ENCODE results near the gene TRAPPC11. TPM values are rescaled to one million over a fixed set of nuclear protein-coding genes. Genes with fewer than 3 reads are reported as not detected.

TRAPPC11 gene
- total and polyA plus RNA-seq, 2 of the 13 experiments (the other 11 are each of a cell fraction or from before 2014, with no cell fraction given), result 18.0 to 23.2 TPM

GRCh38 chr4:183721207-183722081, 62.4 kb downstream of the TRAPPC11 start (continued):
- TF ChIP-seq PTBP1 (IDR thresholded peaks at IDR 0.05; ENCODE audit: low read depth, low read length, poor library complexity, severe bottlenecking), result no peak
- TF ChIP-seq ZNF703 (CRISPR knock-in tag; IDR thresholded peaks at IDR 0.05; ENCODE audit: borderline replicate concordance), result no peak
- peak; percentile 65; the same call in 1 of the 2 replicates for TF ChIP-seq HMG20A (CRISPR knock-in tag; IDR thresholded peaks at IDR 0.05; ENCODE audit: borderline replicate concordance)
- TF ChIP-seq SSRP1 (CRISPR knock-in tag; IDR thresholded peaks at IDR 0.05), result no peak
- TF ChIP-seq MAFK (conservative IDR thresholded peaks at IDR 0.05 in 1 of 2, IDR thresholded peaks at IDR 0.05 in 1 of 2; ENCODE audit: low read length in 2 of 2), result no peak
- peak; percentile 85 for TF ChIP-seq RXRB (CRISPR knock-in tag; IDR thresholded peaks at IDR 0.05; ENCODE audit: borderline replicate concordance)
- TF ChIP-seq MED13 (CRISPR knock-in tag; IDR thresholded peaks at IDR 0.05), result no peak
- TF ChIP-seq, protein P1, sequence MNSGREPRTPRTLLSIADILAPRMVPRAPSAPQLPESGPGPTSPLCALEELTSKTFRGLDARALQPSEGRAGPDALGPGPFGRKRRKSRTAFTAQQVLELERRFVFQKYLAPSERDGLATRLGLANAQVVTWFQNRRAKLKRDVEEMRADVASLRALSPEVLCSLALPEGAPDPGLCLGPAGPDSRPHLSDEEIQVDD (CRISPR knock-in tag; IDR thresholded peaks at IDR 0.05; ENCODE audit: borderline replicate concordance), result no peak
- no peak for TF ChIP-seq ZNF841 (CRISPR knock-in tag; IDR thresholded peaks at IDR 0.05; ENCODE audit: borderline replicate concordance)
- no peak for TF ChIP-seq SNRNP70 (IDR thresholded peaks at IDR 0.05; ENCODE audit: low read depth, low read length)
- TF ChIP-seq, protein P2, sequence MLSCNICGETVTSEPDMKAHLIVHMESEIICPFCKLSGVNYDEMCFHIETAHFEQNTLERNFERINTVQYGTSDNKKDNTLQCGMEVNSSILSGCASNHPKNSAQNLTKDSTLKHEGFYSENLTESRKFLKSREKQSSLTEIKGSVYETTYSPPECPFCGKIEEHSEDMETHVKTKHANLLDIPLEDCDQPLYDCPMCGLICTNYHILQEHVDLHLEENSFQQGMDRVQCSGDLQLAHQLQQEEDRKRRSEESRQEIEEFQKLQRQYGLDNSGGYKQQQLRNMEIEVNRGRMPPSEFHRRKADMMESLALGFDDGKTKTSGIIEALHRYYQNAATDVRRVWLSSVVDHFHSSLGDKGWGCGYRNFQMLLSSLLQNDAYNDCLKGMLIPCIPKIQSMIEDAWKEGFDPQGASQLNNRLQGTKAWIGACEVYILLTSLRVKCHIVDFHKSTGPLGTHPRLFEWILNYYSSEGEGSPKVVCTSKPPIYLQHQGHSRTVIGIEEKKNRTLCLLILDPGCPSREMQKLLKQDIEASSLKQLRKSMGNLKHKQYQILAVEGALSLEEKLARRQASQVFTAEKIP (CRISPR knock-in tag; IDR thresholded peaks at IDR 0.05; ENCODE audit: borderline replicate concordance), result no peak
- TF ChIP-seq, protein P3, sequence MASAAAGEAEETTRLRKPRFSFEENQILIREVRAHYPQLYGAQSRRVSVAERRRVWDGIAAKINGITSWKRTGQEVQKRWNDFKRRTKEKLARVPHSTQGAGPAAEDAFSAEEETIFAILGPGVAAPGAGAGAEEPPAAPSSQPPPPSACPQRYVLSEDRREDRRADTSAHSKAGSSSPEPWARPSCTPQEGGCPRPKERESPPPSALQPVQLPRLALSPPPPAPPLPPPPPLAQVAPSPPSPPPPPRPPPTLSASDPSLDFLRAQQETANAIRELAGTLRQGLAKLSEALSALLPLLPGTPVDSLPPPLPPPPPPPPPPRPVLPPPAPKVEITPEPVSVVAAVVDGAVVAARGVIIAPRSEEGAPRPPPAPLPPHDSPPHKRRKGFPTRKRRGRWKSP (CRISPR knock-in tag; IDR thresholded peaks at IDR 0.05), result peak; percentile 45; the same call in 1 of the 2 replicates
- TF ChIP-seq, protein P4, sequence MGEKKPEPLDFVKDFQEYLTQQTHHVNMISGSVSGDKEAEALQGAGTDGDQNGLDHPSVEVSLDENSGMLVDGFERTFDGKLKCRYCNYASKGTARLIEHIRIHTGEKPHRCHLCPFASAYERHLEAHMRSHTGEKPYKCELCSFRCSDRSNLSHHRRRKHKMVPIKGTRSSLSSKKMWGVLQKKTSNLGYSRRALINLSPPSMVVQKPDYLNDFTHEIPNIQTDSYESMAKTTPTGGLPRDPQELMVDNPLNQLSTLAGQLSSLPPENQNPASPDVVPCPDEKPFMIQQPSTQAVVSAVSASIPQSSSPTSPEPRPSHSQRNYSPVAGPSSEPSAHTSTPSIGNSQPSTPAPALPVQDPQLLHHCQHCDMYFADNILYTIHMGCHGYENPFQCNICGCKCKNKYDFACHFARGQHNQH (CRISPR knock-in tag; IDR thresholded peaks at IDR 0.05), result peak; percentile 36
- TF ChIP-seq ETV5 (CRISPR knock-in tag; IDR thresholded peaks at IDR 0.05; ENCODE audit: borderline replicate concordance), result no peak
- TF ChIP-seq ZNF652 (CRISPR knock-in tag; IDR thresholded peaks at IDR 0.05; ENCODE audit: borderline replicate concordance, low read depth), result no peak; the same call in 1 of the 2 replicates
- TF ChIP-seq POGZ (CRISPR knock-in tag; IDR thresholded peaks at IDR 0.05), result peak; percentile 52; the same call in 1 of the 2 replicates
- no peak for TF ChIP-seq ZNF30 (CRISPR knock-in tag; IDR thresholded peaks at IDR 0.05)
- 0 out of 2 replicates have a peak, but pooled peaks have one; percentile 3 for TF ChIP-seq ZNF777 (CRISPR knock-in tag; IDR thresholded peaks at IDR 0.05)
- TF ChIP-seq ZC3H4 (CRISPR knock-in tag; IDR thresholded peaks at IDR 0.05; ENCODE audit: borderline replicate concordance), result no peak
- peak; percentile 27; the same call in 1 of the 2 replicates for TF ChIP-seq FOXJ3 (CRISPR knock-in tag; IDR thresholded peaks at IDR 0.05; ENCODE audit: borderline replicate concordance)
- TF ChIP-seq NR2F6 (IDR thresholded peaks at IDR 0.05), result peak; percentile 78
- peak; percentile 92 for TF ChIP-seq NR2F6 (CRISPR knock-in tag; IDR thresholded peaks at IDR 0.05)
- TF ChIP-seq ZMAT3 (CRISPR knock-in tag; conservative IDR thresholded peaks at IDR 0.05), result 0 out of 2 replicates have a peak, but pooled peaks have one; percentile 25
- no peak for TF ChIP-seq ZNF816 (CRISPR knock-in tag; IDR thresholded peaks at IDR 0.05; ENCODE audit: borderline replicate concordance)
- no peak for TF ChIP-seq MYNN (CRISPR knock-in tag; IDR thresholded peaks at IDR 0.05; ENCODE audit: low read depth)
- TF ChIP-seq RFXANK (CRISPR knock-in tag; IDR thresholded peaks at IDR 0.05), result no peak
